ENCODE measurements around the gene MSANTD4. TPM values are rescaled to one million over a fixed set of nuclear protein-coding genes. Genes with fewer than 3 reads are reported as not detected.

Gene MSANTD4
- polyA plus RNA-seq, 1 donor (not counting 4 experiments of a cell fraction or from before 2014, with no cell fraction given): 10.6 TPM

DNA sequence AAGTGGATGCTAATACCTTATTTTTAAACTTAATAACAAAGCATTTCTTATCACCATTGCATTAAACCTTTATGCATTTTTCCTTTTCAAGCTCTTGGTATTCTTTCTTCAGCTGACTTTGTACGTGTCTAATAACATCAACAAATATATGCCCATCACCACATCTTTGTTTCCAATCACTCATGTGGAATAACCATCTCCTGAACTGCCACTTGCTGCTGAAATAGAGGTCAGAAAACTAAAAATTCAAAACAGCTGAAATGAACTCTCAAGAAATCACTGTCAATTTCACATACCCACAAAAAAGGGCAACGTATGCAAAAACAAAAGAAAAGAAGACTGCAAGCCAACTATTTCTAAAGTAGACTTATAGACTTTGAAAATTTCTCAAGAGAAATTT is 7.4 kb downstream of the MSANTD4 start:
- no peak for FAIRE-seq
- dilution Hi-C loops (cut with MboI; ENCODE audit: extremely low pct_ligation_motif_present, low sequenced_read_pairs): no loop called here
- H3K79me2 ChIP-seq (ENCODE audit: control insufficient read depth, insufficient read depth, low read length): peaks cover 25% of the 10 kb centered on the region
- no peaks in the 10 kb centered on the region for H3K9me1 ChIP-seq (ENCODE audit: control insufficient read depth, extremely low read depth, insufficient read depth, low read length)
- no peaks in the 10 kb centered on the region for H3K27me3 ChIP-seq (ENCODE audit: control insufficient read depth, extremely low read depth, insufficient read depth, low read length)
- H3K4me2 ChIP-seq (ENCODE audit: control insufficient read depth, extremely low read depth, insufficient read depth, low read depth, low read length): no peak overlapping the region
- DNase-seq (ENCODE audit: low read depth, low spot score): no peak
- no peak for TF ChIP-seq EZH2 (IDR thresholded peaks at IDR 0.05; ENCODE audit: low read length)
- TF ChIP-seq, protein P1, sequence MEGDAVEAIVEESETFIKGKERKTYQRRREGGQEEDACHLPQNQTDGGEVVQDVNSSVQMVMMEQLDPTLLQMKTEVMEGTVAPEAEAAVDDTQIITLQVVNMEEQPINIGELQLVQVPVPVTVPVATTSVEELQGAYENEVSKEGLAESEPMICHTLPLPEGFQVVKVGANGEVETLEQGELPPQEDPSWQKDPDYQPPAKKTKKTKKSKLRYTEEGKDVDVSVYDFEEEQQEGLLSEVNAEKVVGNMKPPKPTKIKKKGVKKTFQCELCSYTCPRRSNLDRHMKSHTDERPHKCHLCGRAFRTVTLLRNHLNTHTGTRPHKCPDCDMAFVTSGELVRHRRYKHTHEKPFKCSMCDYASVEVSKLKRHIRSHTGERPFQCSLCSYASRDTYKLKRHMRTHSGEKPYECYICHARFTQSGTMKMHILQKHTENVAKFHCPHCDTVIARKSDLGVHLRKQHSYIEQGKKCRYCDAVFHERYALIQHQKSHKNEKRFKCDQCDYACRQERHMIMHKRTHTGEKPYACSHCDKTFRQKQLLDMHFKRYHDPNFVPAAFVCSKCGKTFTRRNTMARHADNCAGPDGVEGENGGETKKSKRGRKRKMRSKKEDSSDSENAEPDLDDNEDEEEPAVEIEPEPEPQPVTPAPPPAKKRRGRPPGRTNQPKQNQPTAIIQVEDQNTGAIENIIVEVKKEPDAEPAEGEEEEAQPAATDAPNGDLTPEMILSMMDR (optimal IDR thresholded peaks at IDR 0.05 in 1 of 3, IDR thresholded peaks at IDR 0.05 in 1 of 3, conservative IDR thresholded peaks at IDR 0.05 in 1 of 3; ENCODE audit: extremely low read depth in 1 of 3, insufficient read depth in 2 of 3, low read length in 3 of 3): no peak
- H3K9me3 ChIP-seq (ENCODE audit: control insufficient read depth, low read depth, low read length): no peaks in the 10 kb centered on the region
- H3K27ac ChIP-seq (ENCODE audit: control insufficient read depth, insufficient read depth, low read length): no peak overlapping the region
- no peak overlapping the region for H3K4me3 ChIP-seq (ENCODE audit: control insufficient read depth in 2 of 3, extremely low read depth in 1 of 3, insufficient read depth in 2 of 3, low read depth in 1 of 3, low read length in 3 of 3)
- H4K20me1 ChIP-seq (ENCODE audit: control insufficient read depth, extremely low read depth, insufficient read depth, low read length): no peaks in the 10 kb centered on the region
- H2AFZ ChIP-seq (ENCODE audit: control insufficient read depth, low read length): no peak overlapping the region
- H3K36me3 ChIP-seq (ENCODE audit: control insufficient read depth in 2 of 2, extremely low read depth in 1 of 2, insufficient read depth in 2 of 2, low read length in 2 of 2): peaks cover 0 to 3% of the 10 kb centered on the region in 2 experiments
- H3K4me1 ChIP-seq (ENCODE audit: control insufficient read depth, extremely low read depth, insufficient read depth, low read length): peaks cover 9% of the 10 kb centered on the region
- no peak overlapping the region for H3K9ac ChIP-seq (ENCODE audit: control insufficient read depth, extremely low read depth, insufficient read depth, low read length)

DNA sequence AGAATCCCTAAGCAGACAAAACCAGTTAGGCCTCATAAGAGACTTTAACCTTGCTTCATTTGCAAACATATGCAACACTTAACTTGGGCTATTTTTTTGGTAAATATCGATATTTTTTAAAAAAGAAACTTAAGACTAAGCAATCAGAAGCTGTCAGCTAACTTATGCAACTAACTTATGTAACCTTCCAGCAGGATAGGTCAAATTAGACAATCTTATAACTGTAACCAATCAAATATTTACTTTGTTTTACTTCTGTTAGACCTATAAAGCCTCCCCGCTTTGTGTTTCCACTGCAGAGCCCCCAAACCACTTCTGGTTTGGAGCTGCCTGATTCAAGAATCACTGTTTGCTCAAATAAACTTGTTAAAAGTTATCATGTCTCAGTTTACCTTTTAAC is 8.0 kb downstream of the MSANTD4 start:
- Histone ChIP-seq H3K9ac (ENCODE audit: control insufficient read depth, extremely low read depth, insufficient read depth, low read length) (no peak overlapping the region), H3K79me2 (ENCODE audit: control insufficient read depth, insufficient read depth, low read length) (peaks cover 21% of the 10 kb centered on the region), H3K9me1 (ENCODE audit: control insufficient read depth, extremely low read depth, insufficient read depth, low read length) (no peaks in the 10 kb centered on the region), H3K27me3 (ENCODE audit: control insufficient read depth, extremely low read depth, insufficient read depth, low read length) (no peaks in the 10 kb centered on the region), H3K4me3 (ENCODE audit: control insufficient read depth in 2 of 3, extremely low read depth in 1 of 3, insufficient read depth in 2 of 3, low read depth in 1 of 3, low read length in 3 of 3) (no peak overlapping the region), H3K4me2 (ENCODE audit: control insufficient read depth, extremely low read depth, insufficient read depth, low read depth, low read length) (no peak overlapping the region), H3K27ac (ENCODE audit: control insufficient read depth, insufficient read depth, low read length) (no peak overlapping the region), H2AFZ (ENCODE audit: control insufficient read depth, low read length) (no peak overlapping the region), H3K9me3 (ENCODE audit: control insufficient read depth, low read depth, low read length) (no peaks in the 10 kb centered on the region), H3K36me3 (ENCODE audit: control insufficient read depth in 2 of 2, extremely low read depth in 1 of 2, insufficient read depth in 2 of 2, low read length in 2 of 2) (peaks cover 0 to 5% of the 10 kb centered on the region in 2 experiments), H4K20me1 (ENCODE audit: control insufficient read depth, extremely low read depth, insufficient read depth, low read length) (no peaks in the 10 kb centered on the region), H3K4me1 (ENCODE audit: control insufficient read depth, extremely low read depth, insufficient read depth, low read length) (peaks cover 4% of the 10 kb centered on the region)
- TF ChIP-seq, protein P1 (optimal IDR thresholded peaks at IDR 0.05 in 1 of 3, IDR thresholded peaks at IDR 0.05 in 1 of 3, conservative IDR thresholded peaks at IDR 0.05 in 1 of 3; ENCODE audit: extremely low read depth in 1 of 3, insufficient read depth in 2 of 3, low read length in 3 of 3): no peak
- TF ChIP-seq EZH2 (IDR thresholded peaks at IDR 0.05; ENCODE audit: low read length): no peak
- dilution Hi-C loops (cut with MboI; ENCODE audit: extremely low pct_ligation_motif_present, low sequenced_read_pairs): no loop called here
- no peak for DNase-seq (ENCODE audit: low read depth, low spot score)
- FAIRE-seq: no peak
